C4-2B (cell line): ENCODE results near the gene CATSPERE.

Source experiments
- H3K27ac ChIP-seq: fragments of 450-650 bp; 2 replicates; pipeline ENCODE4 v1.5.1; 2017
- ZFX ChIP-seq: fragments of 450-650 bp; IDR thresholded peaks from 2 replicates; pipeline ENCODE4 v1.6.1; 2017
- TF ChIP-seq, protein P1 (sequence below): fragments of 450-650 bp; conservative IDR thresholded peaks from 2 replicates; pipeline ENCODE4 v1.5.1; 2017; ENCODE audit warnings: mild to moderate bottlenecking

Gene CATSPERE

DNA sequence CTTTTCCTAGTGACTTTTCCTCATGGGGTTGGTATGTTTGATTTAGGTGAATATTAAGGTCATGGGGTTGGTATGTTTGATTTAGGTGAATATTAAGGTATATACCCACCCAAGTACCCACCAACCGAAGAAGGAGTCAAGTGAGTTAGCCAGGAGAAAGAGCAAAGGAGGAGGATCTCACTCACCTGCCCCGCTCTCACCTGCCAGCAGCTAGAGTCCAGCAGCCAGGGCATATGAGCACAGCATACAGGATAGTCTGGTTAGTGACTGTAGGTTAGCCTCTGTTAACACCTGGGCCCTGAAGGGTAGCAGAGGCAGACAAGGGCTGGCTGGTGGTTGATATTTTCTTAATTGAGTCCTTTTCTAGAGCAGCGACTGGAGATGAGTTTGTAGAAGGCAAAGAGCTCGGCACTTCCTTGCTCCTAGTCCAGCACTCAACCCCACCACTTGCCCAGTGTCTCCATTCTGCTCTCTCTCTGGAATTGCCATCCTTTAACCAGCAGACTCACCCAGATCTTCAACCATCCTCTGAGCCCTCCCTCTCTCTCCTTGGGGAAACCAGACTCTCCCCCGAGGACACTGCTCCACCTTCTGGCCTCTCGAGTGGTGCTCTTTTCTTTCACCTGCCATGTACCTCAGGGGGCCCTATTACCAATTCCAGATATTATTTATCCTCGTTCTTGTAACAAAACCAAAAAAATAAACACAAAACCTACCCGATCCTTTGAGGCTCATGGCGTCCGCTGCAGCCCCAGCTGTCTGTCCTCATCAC is 175.6 kb downstream of the CATSPERE start:
- TF ChIP-seq, protein P1, sequence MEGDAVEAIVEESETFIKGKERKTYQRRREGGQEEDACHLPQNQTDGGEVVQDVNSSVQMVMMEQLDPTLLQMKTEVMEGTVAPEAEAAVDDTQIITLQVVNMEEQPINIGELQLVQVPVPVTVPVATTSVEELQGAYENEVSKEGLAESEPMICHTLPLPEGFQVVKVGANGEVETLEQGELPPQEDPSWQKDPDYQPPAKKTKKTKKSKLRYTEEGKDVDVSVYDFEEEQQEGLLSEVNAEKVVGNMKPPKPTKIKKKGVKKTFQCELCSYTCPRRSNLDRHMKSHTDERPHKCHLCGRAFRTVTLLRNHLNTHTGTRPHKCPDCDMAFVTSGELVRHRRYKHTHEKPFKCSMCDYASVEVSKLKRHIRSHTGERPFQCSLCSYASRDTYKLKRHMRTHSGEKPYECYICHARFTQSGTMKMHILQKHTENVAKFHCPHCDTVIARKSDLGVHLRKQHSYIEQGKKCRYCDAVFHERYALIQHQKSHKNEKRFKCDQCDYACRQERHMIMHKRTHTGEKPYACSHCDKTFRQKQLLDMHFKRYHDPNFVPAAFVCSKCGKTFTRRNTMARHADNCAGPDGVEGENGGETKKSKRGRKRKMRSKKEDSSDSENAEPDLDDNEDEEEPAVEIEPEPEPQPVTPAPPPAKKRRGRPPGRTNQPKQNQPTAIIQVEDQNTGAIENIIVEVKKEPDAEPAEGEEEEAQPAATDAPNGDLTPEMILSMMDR = no peak
- TF ChIP-seq ZFX = no peak
- H3K27ac ChIP-seq = no peak overlapping the region

DNA sequence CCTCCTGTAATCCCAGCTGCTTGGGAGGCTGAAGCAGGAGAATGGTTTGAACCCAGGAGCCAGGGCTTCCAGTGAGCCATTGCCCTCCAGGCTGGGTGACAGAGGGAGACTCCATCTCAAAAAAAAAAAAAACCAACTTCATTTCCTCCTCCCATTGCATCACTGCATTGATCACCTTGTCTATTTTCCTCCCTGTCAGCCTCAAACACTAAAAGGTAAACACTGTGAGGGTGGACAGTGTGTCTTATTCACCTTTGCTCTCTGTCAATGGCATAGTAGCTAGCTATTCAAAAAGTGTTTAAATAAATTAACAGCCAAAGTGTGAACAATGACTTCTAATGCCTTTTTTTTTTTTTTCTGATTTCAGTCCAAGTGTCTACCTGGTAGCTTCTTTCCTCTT is 178.5 kb downstream of the CATSPERE start:
- TF ChIP-seq, protein P1 = no peak
- TF ChIP-seq ZFX = no peak
- H3K27ac ChIP-seq = no peak overlapping the region

GRCh38 chr1:244640917-244641316 is 179.8 kb downstream of the CATSPERE start:
- no peak overlapping the region for H3K27ac ChIP-seq
- TF ChIP-seq ZFX = no peak
- TF ChIP-seq, protein P1 = no peak

GRCh38 chr1:244642526-244642925 is 181.5 kb downstream of the CATSPERE start:
- TF ChIP-seq ZFX = no peak
- TF ChIP-seq, protein P1 = no peak
- H3K27ac ChIP-seq = no peak overlapping the region

DNA sequence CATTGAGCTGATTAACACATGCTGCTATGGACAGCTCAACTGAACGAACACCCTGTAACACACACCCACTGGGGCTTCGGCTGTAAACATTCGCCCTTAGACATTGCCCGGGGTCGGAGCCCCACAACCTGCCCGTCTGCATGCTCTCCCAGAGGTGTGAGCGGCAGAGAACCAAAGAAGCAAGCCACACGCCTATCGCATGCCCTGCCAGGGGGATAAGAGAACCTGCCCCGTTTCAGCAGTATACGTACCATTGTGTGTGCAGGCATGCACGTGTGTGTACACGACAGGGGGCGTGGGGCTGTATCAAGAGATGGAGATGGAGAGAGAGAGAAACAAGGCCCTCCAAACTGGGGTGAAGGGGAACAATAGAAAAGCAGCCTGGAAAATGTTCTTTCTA is 181.9 kb downstream of the CATSPERE start:
- TF ChIP-seq ZFX = no peak
- TF ChIP-seq, protein P1 = no peak
- H3K27ac ChIP-seq = no peak overlapping the region

- TF ChIP-seq ZFX = no peak
- TF ChIP-seq, protein P1 = no peak
- no peak overlapping the region for H3K27ac ChIP-seq
These were observed 184.3 kb downstream of the CATSPERE start for GRCh38 chr1:244645414-244645813.

GRCh38 chr1:244645890-244646289 is 184.8 kb downstream of the CATSPERE start:
- TF ChIP-seq ZFX = no peak
- TF ChIP-seq, protein P1 = no peak
- no peak overlapping the region for H3K27ac ChIP-seq
